Fibroblast of mammary gland (primary cell): ENCODE data around the gene GOLPH3.

Source experiments
- DNase-seq: peaks from one replicate; pipeline ENCODE4 v3.0.0-alpha.2; 2010; ENCODE audit warnings: low read depth
- H3K4me3 ChIP-seq: 2 replicates; pipeline ENCODE4 v1.5.1; 2011; ENCODE audit warnings: low read depth, mild to moderate bottlenecking, low read length, moderate library complexity; ENCODE audit not compliant: control insufficient read depth
- TF ChIP-seq, protein P1 (sequence below): conservative IDR thresholded peaks from 2 replicates; pipeline ENCODE4 v1.5.1; 2011; ENCODE audit warnings: low read depth, low read length, inconsistent platforms; ENCODE audit not compliant: control insufficient read depth, insufficient read depth

The GOLPH3 gene

GRCh38 chr5:32076699-32077695, 97.1 kb downstream of the GOLPH3 start:
- no peak overlapping the region for H3K4me3 ChIP-seq
- peak; percentile 64 for DNase-seq
- TF ChIP-seq, protein P1, sequence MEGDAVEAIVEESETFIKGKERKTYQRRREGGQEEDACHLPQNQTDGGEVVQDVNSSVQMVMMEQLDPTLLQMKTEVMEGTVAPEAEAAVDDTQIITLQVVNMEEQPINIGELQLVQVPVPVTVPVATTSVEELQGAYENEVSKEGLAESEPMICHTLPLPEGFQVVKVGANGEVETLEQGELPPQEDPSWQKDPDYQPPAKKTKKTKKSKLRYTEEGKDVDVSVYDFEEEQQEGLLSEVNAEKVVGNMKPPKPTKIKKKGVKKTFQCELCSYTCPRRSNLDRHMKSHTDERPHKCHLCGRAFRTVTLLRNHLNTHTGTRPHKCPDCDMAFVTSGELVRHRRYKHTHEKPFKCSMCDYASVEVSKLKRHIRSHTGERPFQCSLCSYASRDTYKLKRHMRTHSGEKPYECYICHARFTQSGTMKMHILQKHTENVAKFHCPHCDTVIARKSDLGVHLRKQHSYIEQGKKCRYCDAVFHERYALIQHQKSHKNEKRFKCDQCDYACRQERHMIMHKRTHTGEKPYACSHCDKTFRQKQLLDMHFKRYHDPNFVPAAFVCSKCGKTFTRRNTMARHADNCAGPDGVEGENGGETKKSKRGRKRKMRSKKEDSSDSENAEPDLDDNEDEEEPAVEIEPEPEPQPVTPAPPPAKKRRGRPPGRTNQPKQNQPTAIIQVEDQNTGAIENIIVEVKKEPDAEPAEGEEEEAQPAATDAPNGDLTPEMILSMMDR = peak; percentile 78
